Measurements from ENCODE around the gene DOCK9. TPM values are rescaled to one million over a fixed set of nuclear protein-coding genes. Genes with fewer than 3 reads are reported as not detected.

Gene DOCK9
- polyA plus RNA-seq, 1 of the 3 experiments (the other 2 are of a cell fraction) = 16.6 TPM

- no peak for DNase-seq
- peaks cover 12 to 22% of the 10 kb centered on the region in 2 experiments for H3K36me3 ChIP-seq (replicated peaks in 1 of 2; ENCODE audit: control insufficient read depth in 1 of 2, insufficient read depth in 2 of 2, low read length in 1 of 2)
- no peak overlapping the region for H3K9ac ChIP-seq
- H3K79me2 ChIP-seq (ENCODE audit: insufficient read depth) = no peaks in the 10 kb centered on the region
- no peak overlapping the region for H2AFZ ChIP-seq (ENCODE audit: low read depth)
- H3K9me3 ChIP-seq = no peaks in the 10 kb centered on the region
- no peak overlapping the region for H3K4me3 ChIP-seq (ENCODE audit: low read depth in 2 of 2, low read length in 1 of 2)
- H3K4me2 ChIP-seq = no peak overlapping the region
- no peaks in the 10 kb centered on the region for H3K4me1 ChIP-seq (ENCODE audit: control insufficient read depth in 1 of 2, insufficient read depth in 2 of 2, low read depth in 1 of 2, low read length in 1 of 2)
- ChIA-PET POLR2A (no interaction called here), CTCF (no interaction called here)
- no peak overlapping the region for H3K27ac ChIP-seq (ENCODE audit: low read depth in 2 of 2, low read length in 1 of 2)
- H4K20me1 ChIP-seq (ENCODE audit: insufficient read depth) = no peaks in the 10 kb centered on the region
- 82% methylated on average over 4 of the region's 4 CpGs for WGBS (ENCODE audit: low lambda C conversion rate)
- H3F3A ChIP-seq (replicated peaks; ENCODE audit: insufficient read depth) = no peaks in the 10 kb centered on the region
- H3K27me3 ChIP-seq (ENCODE audit: insufficient read depth) = no peaks in the 10 kb centered on the region
- TF ChIP-seq GABPA (IDR thresholded peaks at IDR 0.05; ENCODE audit: low read depth) (no peak), FOSL2 (IDR thresholded peaks at IDR 0.05; ENCODE audit: borderline replicate concordance, low read depth) (no peak), EP300 (IDR thresholded peaks at IDR 0.05; ENCODE audit: borderline replicate concordance in 1 of 2, low read depth in 1 of 2, low read length in 1 of 2) (no peak), JUND (IDR thresholded peaks at IDR 0.05) (no peak), RFX5 (IDR thresholded peaks at IDR 0.05; ENCODE audit: low read length) (no peak), EZH2phosphoT487 (IDR thresholded peaks at IDR 0.05; ENCODE audit: borderline replicate concordance, low read depth) (no peak), RXRA (IDR thresholded peaks at IDR 0.05; ENCODE audit: borderline replicate concordance, low read depth) (no peak), SIN3A (IDR thresholded peaks at IDR 0.05; ENCODE audit: borderline replicate concordance, low read depth, low read length) (no peak), PBX3 (IDR thresholded peaks at IDR 0.05) (no peak), YY1 (IDR thresholded peaks at IDR 0.05; ENCODE audit: low read depth) (no peak), USF1 (IDR thresholded peaks at IDR 0.05; ENCODE audit: borderline replicate concordance, low read depth) (no peak), ELF1 (IDR thresholded peaks at IDR 0.05) (no peak), ZBTB33 (IDR thresholded peaks at IDR 0.05; ENCODE audit: borderline replicate concordance, low read depth) (no peak), MEF2A (IDR thresholded peaks at IDR 0.05; ENCODE audit: borderline replicate concordance, low read depth) (no peak), NRF1 (IDR thresholded peaks at IDR 0.05; ENCODE audit: low read depth, low read length) (no peak), FOXJ3 (CRISPR knock-in tag; IDR thresholded peaks at IDR 0.05) (no peak)
- TF ChIP-seq, protein P1, sequence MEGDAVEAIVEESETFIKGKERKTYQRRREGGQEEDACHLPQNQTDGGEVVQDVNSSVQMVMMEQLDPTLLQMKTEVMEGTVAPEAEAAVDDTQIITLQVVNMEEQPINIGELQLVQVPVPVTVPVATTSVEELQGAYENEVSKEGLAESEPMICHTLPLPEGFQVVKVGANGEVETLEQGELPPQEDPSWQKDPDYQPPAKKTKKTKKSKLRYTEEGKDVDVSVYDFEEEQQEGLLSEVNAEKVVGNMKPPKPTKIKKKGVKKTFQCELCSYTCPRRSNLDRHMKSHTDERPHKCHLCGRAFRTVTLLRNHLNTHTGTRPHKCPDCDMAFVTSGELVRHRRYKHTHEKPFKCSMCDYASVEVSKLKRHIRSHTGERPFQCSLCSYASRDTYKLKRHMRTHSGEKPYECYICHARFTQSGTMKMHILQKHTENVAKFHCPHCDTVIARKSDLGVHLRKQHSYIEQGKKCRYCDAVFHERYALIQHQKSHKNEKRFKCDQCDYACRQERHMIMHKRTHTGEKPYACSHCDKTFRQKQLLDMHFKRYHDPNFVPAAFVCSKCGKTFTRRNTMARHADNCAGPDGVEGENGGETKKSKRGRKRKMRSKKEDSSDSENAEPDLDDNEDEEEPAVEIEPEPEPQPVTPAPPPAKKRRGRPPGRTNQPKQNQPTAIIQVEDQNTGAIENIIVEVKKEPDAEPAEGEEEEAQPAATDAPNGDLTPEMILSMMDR (IDR thresholded peaks at IDR 0.05) = no peak; the same call in 1 of the 2 replicates
- TF ChIP-seq, protein P2, sequence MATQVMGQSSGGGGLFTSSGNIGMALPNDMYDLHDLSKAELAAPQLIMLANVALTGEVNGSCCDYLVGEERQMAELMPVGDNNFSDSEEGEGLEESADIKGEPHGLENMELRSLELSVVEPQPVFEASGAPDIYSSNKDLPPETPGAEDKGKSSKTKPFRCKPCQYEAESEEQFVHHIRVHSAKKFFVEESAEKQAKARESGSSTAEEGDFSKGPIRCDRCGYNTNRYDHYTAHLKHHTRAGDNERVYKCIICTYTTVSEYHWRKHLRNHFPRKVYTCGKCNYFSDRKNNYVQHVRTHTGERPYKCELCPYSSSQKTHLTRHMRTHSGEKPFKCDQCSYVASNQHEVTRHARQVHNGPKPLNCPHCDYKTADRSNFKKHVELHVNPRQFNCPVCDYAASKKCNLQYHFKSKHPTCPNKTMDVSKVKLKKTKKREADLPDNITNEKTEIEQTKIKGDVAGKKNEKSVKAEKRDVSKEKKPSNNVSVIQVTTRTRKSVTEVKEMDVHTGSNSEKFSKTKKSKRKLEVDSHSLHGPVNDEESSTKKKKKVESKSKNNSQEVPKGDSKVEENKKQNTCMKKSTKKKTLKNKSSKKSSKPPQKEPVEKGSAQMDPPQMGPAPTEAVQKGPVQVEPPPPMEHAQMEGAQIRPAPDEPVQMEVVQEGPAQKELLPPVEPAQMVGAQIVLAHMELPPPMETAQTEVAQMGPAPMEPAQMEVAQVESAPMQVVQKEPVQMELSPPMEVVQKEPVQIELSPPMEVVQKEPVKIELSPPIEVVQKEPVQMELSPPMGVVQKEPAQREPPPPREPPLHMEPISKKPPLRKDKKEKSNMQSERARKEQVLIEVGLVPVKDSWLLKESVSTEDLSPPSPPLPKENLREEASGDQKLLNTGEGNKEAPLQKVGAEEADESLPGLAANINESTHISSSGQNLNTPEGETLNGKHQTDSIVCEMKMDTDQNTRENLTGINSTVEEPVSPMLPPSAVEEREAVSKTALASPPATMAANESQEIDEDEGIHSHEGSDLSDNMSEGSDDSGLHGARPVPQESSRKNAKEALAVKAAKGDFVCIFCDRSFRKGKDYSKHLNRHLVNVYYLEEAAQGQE (IDR thresholded peaks at IDR 0.05; ENCODE audit: low read depth, low read length) = no peak
- no peaks in the 10 kb centered on the region for H3K9me2 ChIP-seq
These were observed 98.7 kb downstream of the DOCK9 start for GRCh38 chr13:98879127-98879520.

All from SK-N-SH (cell line).